ENCODE results near the gene CORT. TPM values are rescaled to one million over a fixed set of nuclear protein-coding genes. Genes with fewer than 3 reads are reported as not detected.

CORT gene
- total RNA-seq, 4 donors from 2014 or later, result not detected

DNA sequence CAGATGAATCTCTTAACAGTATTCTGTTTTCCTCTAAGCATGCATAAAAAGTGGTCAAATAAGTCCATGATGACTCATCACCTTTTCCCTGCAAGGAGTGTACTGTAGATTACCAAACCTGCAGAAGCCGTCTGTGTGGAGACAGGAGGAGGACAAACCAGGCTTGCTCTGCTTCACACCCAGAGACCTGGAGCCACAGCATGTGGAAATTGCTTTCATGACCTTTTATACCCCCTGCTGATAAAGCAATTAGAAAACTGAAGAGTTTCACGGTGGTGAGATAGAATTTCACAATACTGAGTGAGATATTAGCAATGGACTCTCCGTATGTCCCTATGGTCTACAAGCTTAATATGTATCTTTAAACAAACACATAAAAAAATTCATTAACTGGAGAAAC, 9.4 kb downstream of the CORT start:
- H3K27ac ChIP-seq, result no peak overlapping the region
- DNase-seq (ENCODE audit: low spot score in 2 of 2), result no peak
- H3K27me3 ChIP-seq, result no peaks in the 10 kb centered on the region
- no peak for TF ChIP-seq POLR2AphosphoS5 (IDR thresholded peaks at IDR 0.05)
- TF ChIP-seq CTCF (IDR thresholded peaks at IDR 0.05), result no peak
- TF ChIP-seq EP300 (IDR thresholded peaks at IDR 0.05), result no peak
- TF ChIP-seq POLR2A (IDR thresholded peaks at IDR 0.05), result no peak
- peaks cover 19% of the 10 kb centered on the region for H3K4me1 ChIP-seq
- no peaks in the 10 kb centered on the region for H3K9me3 ChIP-seq
- peaks cover 33% of the 10 kb centered on the region for H3K36me3 ChIP-seq
- WGBS, result 59% methylated on average over 3 of the region's 3 CpGs
- H3K4me3 ChIP-seq, result no peak overlapping the region

DNA sequence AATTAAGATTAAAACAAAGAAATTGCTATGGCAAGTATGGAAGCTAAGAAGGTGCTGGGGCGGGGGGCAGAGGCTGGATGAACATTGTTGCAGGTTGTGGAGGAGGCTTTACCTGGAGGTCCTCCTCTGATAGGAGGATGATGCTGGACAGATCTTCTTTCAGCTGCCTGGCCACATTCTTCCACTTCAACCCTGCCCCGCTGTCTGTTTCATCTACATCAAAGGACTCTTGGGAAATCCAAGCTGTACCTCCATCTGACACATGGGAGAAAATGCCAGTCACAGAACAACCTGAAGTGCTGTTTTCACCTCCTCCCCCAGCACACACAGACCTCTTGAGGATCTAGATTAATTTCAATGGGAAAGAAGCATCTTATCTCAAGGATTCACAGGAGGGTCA, 17.2 kb downstream of the CORT start:
- H3K4me3 ChIP-seq, result no peak overlapping the region
- no peak overlapping the region for H3K27ac ChIP-seq
- peaks cover 71% of the 10 kb centered on the region for H3K36me3 ChIP-seq
- H3K9me3 ChIP-seq, result no peaks in the 10 kb centered on the region
- H3K27me3 ChIP-seq, result no peaks in the 10 kb centered on the region
- peaks cover 9% of the 10 kb centered on the region for H3K4me1 ChIP-seq
- TF ChIP-seq EP300 (IDR thresholded peaks at IDR 0.05) (no peak), POLR2AphosphoS5 (IDR thresholded peaks at IDR 0.05) (no peak), POLR2A (IDR thresholded peaks at IDR 0.05) (no peak), CTCF (IDR thresholded peaks at IDR 0.05) (no peak)
- DNase-seq (ENCODE audit: low spot score in 2 of 2), result no peak
- WGBS, result 98% methylated on average over 2 of the region's 2 CpGs

DNA sequence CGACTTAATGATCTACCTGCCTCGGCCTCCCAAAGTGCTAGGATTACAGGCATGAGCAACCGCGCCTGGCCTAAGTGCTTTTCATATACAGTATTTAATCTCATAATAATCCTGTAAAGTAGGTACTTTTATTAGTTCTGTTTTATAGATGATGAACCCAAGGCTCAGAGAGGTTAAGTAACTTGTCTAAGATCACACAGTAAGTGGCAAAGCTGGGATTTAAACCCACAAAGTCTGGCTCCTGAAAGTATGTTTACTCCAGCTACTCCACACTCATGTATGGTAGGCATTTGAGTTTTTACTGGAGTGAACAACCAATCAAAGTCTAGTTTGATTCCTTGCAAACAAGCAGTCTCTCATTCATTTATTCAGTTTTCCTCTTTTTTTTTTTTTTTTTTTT, 20.2 kb downstream of the CORT start:
- Histone ChIP-seq H3K36me3 (peaks cover 42% of the 10 kb centered on the region), H3K27ac (no peak overlapping the region), H3K4me3 (no peak overlapping the region), H3K4me1 (peaks cover 19% of the 10 kb centered on the region), H3K9me3 (no peaks in the 10 kb centered on the region), H3K27me3 (no peaks in the 10 kb centered on the region)
- no peak for DNase-seq (ENCODE audit: low spot score in 2 of 2)
- WGBS, result 97% methylated on average over 4 of the region's 4 CpGs
- no peak for TF ChIP-seq CTCF (IDR thresholded peaks at IDR 0.05)
- no peak for TF ChIP-seq POLR2A (IDR thresholded peaks at IDR 0.05)
- TF ChIP-seq EP300 (IDR thresholded peaks at IDR 0.05), result no peak
- TF ChIP-seq POLR2AphosphoS5 (IDR thresholded peaks at IDR 0.05), result no peak

GRCh38 chr1:10471411-10472219, 21.8 kb downstream of the CORT start:
- TF ChIP-seq EP300 (IDR thresholded peaks at IDR 0.05) (no peak), CTCF (IDR thresholded peaks at IDR 0.05) (no peak), POLR2A (IDR thresholded peaks at IDR 0.05) (no peak), POLR2AphosphoS5 (IDR thresholded peaks at IDR 0.05) (no peak)
- Histone ChIP-seq H3K36me3 (peaks cover 26% of the 10 kb centered on the region), H3K9me3 (no peaks in the 10 kb centered on the region), H3K27me3 (no peaks in the 10 kb centered on the region), H3K27ac (peak overlapping the region; percentile 58), H3K4me1 (peaks cover 34% of the 10 kb centered on the region), H3K4me3 (peak overlapping the region; percentile 83)
- no peak for DNase-seq (ENCODE audit: low spot score in 2 of 2)
- WGBS, result 12% methylated on average over 7 of the region's 23 CpGs

DNA sequence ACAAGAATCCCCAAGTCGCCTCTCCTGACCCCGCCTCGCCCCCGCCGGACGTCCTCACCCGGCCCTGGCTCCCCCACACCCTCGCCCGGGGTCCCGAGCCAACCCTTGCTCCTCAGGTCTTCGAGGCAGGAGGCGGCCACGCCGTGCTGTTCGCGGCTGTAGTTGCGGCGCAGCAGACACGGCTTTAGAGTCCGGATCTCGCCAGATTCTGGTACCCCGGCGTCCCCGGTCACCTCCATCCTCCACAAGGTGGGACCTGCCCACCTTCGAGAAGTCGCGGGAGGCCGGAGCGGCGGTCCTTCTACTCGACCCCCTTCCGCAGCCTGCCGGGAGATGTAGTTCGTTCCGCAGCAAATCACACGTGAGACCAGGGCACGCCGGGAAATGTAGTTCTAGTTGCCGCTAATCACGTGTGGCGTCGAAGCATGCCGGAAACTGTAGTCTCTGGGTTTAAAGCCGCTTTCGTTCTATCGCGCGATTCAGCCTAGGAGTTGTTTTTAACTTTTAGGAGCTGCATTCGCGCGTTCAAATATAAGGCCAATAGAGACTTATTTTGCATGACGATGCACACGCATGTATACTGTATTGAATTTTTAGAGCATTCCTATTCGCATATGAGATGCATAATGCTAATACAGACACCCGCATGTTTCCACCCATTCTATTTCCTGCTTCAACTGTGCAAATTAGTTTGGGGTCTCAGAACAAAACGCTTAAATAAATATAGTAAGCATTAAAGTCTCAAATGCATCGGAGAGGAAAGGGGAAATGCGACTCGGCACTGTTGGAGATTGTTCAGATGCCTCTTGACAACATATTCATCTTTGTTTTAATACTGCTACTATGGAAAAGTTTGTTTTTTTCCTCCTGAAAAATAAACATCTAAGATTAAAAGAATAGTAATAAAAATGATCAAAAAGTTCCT, 22.7 kb downstream of the CORT start, which contains the start of gene DFFA:
Gene DFFA (minus strand): TSS at position 310 of the 925 bp plus-strand sequence. CDS start 71 bp downstream, at position 239.
- Histone ChIP-seq H3K9me3 (no peaks in the 10 kb centered on the region), H3K27ac (peak within 1 kb of the TSS; percentile 58), H3K4me3 (peak within 1 kb of the TSS; percentile 83), H3K36me3 (peaks cover 17% of the 10 kb centered on the region), H3K4me1 (peaks cover 36% of the 10 kb centered on the region), H3K27me3 (no peaks in the 10 kb centered on the region)
- WGBS, result 4% methylated on average over 17 of the region's 59 CpGs
- TF ChIP-seq CTCF (IDR thresholded peaks at IDR 0.05) (no peak), POLR2AphosphoS5 (IDR thresholded peaks at IDR 0.05) (peak in 1 of 3 donors; percentile 66)
- peak; percentile 95 to 96 for DNase-seq (ENCODE audit: low spot score in 2 of 2)
